SKM-1 (cell line): ENCODE measurements around the gene ABLIM1.

Experiments used
- DNase-seq: peaks from one replicate; lab custom pipeline; 2025; ENCODE audit not compliant: unreplicated experiment; lab: John Stamatoyannopoulos, UW

Gene ABLIM1

DNA sequence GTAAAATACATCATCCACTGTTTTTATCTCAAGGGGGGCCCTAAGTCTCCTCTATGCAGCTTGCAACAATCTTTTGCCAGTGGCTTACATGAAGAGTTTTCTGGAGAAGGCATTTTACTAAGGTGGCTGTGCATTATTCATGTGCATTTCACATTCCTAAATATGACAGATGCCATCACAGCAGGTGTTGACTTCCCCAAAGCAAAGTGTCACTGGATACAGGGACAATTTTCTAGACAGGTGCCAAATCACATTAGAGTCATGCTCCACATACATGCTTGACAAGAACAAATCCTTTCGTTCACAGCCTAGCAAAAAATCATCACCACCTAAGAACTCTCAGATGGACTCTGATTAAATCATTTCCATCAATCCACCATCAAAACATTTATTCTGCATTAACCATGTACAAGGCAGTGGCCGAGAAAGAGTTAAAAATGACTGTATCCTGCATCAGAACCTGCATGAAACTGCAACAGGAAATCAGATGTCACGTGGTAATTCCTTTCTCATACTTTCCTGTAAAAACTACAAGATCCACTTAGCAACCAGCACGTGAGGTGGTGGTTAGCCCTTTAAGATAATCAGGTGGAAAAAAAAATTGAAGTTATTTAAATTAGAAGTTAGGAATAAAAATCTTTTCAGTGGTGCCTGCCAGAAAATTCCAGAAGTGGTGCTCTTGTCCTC lies 165.6 kb downstream of the ABLIM1 start:
- no peak for DNase-seq

DNA sequence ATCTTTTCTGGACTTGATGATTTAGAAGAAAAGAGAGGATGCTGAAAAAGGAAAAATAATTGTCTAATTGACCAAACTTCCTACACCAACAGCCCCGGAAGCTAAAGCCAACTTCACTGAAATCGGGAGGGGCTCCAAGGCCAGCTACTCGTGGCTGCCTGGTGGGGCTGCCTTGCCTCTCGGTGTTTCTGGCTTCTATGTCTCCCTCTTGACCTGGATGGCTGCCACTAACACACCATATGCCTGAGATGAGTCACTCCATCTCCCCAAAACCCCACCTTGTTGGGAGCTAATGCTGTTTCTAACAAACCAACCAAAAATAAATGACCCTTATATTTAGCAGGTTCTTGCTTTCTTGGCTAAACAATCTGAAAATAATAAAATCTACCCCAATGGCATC lies 166.1 kb downstream of the ABLIM1 start:
- DNase-seq = no peak

DNA sequence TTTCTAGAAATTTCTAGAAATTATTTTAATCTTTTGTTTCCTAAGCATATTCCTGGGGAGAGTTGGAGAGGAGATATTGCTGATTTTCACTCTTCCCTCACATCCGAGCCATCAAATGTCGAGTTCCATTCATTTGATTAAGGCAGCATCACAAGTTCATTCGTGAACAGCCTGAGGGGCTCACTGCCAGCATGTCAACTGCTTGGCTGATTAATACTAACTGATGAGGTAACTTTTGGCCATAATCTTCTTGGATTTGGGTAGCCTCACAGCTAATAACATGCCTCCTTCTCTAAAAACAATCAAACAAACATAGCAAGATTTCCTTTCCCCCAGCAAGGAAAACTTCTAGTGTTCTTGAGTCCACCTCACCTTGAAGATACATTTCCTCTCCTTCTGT lies 166.7 kb downstream of the ABLIM1 start:
- DNase-seq = no peak

DNA sequence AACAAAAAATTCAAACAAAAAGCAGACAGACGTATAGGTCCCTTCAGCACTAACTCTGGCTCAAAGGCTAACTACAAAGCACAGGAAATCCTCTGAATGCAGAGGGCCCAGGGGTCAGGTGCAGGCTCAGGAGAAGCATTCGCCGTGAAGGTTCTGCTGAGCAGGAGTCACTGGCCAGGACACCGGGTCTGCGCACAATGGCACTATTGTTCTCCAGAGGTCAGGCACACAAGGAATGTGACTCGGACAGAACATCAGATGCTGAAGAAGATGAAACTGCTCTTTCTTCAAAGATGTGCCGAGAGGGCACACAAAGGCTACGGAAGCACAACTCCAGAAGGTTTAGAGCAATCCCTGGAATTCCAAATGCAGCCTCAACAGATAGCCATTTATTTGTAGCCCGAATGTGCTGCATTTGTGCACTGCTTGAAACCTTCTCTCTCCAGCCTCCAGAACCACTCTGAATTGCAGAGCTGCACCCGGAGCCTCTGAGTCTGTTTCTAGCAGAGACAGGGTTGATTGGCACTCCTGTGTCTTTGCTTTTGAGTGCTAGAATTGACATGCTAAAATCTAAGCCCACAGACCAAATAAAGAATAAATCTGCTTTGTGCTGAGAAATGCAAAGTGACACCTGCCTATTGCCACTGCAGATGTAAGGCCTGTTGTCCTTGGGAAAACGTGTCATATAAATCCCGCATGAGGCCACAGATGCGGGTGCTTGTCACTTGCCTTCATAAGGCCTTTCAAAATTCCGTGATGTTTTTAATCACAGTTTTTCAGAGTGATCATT lies 168.4 kb downstream of the ABLIM1 start:
- no peak for DNase-seq

DNA sequence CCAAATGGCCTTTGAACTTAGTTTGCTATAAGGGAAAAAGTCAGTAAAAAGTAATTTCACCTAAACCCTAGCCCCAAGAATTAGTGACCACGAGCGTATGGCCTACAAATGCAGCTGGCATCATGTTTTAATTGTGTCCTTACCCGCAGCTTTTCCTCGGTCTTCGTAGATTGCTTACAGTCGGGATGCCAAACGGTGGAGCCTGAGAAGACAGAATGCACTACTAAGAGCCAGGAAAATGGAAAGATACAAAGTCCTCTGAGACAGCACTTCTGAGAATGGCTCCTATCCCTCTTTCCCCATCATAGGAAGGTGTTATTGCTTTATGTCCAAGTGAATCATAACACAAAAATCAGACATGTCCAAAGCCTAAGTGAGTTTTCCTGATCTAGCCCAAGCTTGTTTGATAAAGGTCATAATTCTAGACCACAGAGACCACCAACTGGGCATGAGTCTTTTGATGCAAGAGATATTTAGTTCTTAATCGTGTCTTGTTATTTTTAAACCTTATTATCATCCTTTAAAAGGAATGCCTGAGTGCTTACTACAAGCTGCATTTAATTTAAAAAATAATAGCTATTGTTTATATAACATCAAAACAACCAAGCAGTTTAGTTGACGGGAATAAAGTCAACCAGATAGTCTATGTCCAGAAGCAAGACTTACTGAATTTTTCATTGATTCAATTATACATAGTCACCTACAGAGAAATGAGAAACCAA lies 170.1 kb downstream of the ABLIM1 start:
- no peak for DNase-seq

DNA sequence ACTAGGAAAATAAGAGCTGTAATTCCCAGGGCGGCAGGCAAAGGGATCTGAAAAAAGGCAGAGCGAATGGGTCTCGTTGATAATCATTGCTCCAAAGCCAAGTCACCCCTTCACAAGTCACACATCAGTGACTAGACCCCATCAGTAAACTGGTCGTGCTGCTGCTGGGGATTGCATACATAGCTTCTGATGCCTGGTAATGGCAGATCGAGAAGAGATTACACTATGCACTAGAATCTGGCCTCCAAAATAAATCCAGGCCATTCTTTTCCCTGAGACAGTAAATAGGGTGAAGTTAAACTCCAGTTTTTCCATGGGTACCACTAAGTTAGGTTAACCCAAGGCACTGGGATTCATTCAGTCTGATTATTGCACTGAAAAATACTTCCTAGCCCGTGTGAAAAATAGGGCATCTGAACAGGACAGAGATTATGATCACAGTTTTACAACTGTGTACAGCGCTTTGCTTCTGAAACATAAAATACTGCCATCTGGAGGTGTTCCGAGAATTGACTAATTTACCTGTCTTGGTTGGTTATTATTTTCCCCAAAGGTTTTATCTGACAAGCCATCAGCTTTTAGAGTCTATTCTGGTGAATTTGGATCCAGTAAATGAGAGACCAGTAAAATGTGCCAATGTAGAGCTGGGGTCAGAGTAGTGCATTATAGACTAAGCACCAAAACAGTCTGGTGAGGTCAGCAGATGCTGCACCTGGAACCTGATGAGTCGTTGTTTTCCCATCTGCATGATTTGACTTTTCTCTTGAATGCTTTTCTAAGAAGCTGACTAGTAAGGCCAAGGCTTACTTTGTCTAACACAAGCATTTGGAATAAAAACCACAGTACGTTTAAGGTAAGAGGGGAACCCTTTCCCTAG lies 170.9 kb downstream of the ABLIM1 start:
- no peak for DNase-seq

DNA sequence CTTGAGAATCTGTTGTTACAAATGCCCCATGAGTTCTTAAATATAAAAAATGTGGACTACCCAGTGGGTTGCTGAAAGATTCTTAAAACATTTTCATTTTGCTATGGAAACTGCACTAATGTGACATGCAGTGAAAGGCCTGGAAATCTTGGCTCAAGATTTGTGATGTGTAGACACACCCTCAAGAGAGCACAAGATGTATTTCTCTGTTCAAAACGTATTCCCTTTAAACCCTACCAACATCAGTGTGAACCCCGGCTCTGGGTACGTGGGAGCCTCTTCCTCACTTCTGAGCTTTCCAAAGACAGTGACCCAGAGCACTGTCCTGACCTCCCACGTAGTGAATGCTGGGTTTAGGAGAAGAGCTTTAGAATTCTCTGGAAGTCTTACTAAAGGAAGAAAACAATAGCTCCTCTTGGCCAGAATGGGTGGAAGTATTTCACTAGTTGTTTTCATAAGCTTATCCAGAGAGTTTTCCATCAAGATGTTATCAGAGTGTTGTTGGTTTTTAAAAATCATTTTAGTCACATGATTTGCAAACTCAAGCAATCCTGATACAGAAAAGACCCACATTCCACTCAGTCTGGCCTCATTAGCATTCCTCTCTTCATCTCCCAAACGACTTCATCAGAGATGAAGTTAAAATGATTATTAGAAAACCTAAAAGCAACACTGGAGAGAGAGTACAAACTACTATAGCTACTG lies 172.2 kb downstream of the ABLIM1 start:
- no peak for DNase-seq

DNA sequence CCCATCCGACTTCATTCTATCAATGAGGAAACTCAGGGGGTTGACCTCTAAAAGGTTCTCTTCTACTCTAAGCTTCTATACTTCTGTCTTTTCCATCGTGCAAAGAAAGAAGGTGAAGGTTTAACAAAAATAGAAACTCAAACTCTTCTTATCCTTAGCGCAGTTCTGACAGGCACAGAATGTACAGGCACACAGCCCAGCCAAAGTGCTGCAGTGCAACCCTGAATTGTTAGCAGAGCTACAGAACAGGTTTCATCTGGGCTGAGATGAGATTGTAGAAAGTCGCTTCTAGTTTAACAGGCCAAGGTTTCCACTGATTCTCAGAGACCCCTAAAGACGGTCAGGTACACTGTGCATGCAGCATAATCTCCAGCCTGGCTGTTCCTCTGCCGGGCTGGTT lies 174.5 kb downstream of the ABLIM1 start:
- DNase-seq = no peak

DNA sequence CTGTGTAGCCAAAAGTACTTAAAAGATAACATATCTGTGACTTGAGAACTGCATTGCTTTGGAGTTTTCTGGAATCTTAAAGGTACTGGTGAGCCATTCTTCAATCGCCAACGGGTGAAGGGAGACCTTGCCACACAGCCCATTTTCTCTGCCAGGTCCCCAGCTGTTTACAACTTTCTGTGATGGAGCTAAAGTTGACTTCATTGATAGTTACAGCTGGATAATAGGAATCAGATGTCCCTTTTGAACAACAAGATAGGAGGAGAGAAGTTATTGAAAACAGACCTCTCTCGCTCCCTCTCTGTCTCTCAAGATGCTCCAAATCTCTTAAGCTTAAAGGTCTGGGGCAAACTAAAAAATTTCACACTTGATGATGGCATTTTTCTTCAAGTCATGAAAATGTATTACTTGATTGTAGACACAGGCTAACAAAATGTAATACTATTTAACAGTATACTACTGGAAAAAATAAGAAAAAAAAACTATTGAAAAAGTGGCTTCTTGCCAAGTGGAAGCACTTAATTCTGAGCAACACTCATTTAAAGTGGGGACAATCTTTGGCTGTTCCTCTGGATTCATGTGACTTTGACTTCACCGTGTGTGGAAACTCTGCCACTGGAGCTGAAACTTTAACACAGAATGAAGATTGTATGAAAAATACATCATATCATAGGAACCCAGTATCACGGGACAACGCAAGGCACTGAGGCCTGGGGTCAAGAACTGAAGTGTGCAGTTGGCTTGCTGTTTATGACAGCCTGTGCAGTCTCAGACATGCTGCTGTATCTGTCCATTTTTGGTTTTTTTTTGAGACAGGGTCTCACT lies 175.4 kb downstream of the ABLIM1 start:
- no peak for DNase-seq

DNA sequence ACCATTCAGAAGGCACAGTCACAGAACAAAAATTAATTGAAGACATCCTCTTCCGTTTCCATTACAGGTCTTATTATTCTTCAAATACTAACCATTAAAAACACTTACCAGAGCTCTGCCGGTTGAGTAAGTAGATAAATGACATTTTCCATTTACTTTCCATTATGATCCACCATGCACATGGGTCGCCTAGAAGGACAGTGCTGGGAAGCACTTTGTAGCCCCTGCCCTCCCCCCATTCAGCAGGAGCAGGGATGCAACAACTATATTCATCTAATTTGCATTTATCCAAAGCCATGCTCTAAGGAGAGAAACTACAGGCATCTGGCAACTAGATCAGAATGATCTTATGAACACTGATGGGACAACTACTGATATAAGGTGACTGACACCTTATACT lies 177.0 kb downstream of the ABLIM1 start:
- no peak for DNase-seq

DNA sequence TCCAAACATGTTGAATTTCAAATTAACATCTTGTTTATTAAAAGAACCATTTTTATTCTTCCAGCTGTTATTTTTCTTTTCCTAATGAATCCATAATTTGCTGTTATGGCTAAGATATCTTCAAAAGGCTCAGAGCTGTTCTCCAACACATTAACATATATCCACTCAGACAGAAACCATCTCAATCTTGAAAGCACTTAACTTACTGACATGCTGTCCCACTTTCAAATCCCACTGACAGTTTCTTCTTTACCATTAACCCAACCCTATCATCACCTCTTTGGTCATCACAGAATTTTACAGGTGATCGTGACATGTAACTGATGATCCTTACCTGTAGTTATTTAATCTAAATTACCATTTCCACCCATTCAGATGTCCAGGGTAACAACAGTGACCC lies 178.2 kb downstream of the ABLIM1 start:
- DNase-seq = no peak

DNA sequence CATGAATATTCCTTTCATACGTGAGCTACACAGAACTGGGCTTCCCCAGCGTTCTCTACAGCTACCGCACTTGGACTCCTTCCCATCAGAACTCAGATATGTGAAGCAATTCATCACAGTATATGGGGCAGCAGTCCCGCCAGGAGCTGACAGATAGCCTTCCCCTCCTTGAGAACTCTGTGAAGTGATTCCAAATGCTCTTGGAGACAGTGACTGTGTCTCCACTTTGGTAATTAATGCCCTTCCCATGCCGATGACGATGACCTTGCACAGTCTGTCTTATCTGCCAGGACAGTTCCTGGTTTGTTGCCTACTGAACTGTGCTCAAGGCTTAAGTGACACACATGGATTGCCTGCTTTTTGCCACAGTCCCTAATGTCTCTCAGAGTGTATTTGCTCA lies 178.8 kb downstream of the ABLIM1 start:
- no peak for DNase-seq

DNA sequence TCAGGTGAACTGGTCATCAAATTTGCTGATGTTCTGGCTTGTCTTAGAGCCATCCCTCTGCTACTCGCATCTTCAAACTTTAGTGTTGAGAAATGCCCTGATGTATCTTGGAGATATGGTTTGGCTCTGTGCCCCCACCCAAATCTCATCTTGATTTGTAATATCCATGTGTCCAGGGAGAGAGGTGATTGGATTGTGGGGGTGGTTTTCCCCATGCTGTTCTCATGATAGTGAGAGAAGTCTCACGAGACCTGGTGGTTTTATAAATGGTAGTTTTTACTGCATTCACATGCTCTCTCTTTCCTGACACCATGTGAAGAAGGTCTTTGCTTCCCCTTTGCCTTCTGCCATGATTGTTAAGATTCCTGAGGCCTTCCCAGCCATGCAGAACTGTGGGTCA lies 179.8 kb downstream of the ABLIM1 start:
- DNase-seq = no peak

DNA sequence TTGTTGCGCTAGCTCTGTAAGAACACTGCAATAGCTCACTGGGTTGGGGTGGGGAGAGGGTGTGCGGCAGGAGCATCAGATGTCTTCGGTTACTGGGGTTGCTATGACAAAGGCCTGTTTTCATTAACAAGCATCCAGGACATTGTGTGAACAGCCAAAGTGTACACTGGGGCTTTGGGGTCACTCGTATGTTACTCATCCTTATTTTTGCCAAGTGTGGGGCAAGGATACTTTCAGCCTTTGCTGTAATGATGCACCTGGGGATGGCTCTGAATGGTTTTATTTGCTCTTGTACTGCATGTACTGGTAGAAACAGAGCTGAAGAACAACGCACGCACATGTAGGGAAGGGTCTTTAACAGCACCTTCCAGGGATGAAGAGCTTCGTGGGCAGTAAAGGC lies 180.8 kb downstream of the ABLIM1 start:
- DNase-seq = no peak

DNA sequence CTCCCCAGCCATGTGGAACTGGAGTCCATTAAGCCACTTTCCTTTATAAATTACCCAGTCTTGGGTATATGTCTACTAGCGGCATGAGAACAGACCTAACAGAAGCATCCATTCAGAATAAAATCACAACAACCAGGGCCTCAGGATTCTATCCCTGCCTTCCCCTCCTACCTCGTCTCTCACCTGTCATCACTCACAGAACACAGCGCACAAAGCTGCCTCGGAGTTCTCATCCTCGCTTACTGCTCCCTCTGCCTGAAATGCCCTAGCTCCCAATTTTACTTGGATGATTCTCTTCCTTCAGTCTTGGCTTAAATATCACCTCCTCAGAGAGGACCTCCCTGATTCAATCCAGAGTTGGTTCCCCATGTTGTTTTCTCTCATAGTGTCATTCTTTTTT lies 183.1 kb downstream of the ABLIM1 start:
- no peak for DNase-seq

DNA sequence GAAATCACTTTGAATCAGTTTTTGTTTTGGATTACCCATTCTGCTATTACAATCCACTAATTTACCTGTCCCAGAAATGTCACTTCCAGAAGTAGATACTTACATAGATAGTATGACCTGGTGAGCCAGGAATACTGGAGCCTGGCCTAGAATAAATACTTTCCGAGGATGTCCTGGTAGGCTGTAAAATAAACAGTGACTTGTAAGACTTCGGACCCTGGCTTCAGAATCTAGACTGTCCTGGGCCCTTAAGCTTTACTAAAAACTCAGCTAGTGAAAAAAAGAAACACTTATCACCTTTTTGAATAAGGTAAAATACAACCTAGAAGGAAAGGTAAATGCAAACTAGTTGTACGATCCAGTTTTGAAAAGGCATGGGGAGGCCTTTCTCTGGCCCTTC lies 184.3 kb downstream of the ABLIM1 start:
- DNase-seq = no peak

DNA sequence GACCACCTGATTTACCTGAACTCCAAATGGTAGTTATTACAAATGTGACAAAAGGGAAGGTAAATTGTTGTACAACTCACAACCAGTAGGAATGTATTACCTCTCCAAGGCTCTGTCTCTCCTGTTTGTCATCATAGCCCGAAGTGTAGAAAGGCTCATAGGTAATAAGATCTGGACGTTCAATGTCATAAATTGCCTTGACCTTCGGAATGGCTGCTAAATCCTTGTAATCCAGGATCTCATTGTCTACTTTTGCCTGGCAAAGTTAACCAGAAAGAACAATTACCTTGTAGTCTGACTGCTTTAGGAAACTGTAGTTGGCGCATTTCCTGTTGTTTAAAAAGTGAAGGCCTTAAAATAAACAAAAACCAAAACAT lies 185.2 kb downstream of the ABLIM1 start:
- DNase-seq = no peak

DNA sequence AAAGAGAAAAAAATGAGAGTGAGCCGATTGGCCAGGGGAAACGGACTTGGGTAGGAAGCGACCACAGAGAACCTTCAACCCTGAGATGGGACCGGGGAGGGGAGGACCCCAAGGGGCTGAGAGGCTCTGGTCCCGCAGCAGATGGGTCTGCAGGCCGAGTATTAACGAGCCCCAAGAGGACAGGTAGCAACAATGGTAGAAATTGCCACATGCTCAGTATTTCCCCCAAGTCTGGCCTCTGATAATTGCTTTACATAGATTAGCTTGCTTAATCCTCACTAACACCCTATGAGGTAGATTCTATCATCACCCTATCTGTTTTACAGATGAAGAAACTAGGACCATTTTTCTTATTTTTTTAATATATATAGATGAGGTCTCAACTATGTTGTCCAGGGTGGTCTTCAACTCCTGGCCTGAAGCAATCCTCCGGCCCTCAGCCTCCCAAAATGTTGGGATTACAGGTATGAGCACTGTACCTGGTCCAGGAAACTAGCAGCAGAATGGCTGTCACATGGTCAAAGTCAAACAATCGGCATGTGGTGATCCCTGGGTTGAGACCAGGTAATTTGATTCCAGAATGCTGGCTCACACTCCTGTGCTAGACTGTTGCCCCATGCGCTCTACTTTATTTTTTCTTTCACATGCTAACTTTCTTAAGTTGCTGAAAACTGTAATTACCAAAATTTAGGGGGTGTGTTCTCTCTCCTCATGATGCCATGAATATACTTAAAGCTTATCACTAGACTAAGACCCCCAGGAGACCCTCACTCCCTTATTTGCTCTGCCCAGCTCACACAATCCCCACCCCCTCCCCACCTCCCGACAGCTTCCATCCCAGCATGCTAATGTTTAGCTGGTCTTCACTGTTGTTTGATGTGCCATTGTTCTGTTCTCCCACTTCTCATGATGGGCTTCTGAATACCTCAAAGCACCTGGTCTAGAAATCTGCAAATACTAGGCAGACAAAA lies 185.9 kb downstream of the ABLIM1 start:
- DNase-seq = no peak
